ENCODE results near the gene VCAM1.

Gene VCAM1, protein sequence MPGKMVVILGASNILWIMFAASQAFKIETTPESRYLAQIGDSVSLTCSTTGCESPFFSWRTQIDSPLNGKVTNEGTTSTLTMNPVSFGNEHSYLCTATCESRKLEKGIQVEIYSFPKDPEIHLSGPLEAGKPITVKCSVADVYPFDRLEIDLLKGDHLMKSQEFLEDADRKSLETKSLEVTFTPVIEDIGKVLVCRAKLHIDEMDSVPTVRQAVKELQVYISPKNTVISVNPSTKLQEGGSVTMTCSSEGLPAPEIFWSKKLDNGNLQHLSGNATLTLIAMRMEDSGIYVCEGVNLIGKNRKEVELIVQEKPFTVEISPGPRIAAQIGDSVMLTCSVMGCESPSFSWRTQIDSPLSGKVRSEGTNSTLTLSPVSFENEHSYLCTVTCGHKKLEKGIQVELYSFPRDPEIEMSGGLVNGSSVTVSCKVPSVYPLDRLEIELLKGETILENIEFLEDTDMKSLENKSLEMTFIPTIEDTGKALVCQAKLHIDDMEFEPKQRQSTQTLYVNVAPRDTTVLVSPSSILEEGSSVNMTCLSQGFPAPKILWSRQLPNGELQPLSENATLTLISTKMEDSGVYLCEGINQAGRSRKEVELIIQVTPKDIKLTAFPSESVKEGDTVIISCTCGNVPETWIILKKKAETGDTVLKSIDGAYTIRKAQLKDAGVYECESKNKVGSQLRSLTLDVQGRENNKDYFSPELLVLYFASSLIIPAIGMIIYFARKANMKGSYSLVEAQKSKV

DNA sequence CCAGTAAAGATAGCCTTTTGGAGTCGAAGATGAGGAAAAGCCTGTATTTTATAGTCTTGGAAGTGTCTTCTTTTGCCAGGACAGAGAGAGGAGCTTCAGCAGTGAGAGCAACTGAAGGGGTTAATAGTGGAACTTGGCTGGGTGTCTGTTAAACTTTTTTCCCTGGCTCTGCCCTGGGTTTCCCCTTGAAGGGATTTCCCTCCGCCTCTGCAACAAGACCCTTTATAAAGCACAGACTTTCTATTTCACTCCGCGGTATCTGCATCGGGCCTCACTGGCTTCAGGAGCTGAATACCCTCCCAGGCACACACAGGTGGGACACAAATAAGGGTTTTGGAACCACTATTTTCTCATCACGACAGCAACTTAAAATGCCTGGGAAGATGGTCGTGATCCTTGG lies at the start of gene VCAM1:
Gene VCAM1, plus strand, starts transcription at position 253 of the 400 bp plus-strand sequence. Its CDS starts 119 bp downstream, at position 372.
- no peak for DNase-seq (ENCODE audit: low read depth)

DNA sequence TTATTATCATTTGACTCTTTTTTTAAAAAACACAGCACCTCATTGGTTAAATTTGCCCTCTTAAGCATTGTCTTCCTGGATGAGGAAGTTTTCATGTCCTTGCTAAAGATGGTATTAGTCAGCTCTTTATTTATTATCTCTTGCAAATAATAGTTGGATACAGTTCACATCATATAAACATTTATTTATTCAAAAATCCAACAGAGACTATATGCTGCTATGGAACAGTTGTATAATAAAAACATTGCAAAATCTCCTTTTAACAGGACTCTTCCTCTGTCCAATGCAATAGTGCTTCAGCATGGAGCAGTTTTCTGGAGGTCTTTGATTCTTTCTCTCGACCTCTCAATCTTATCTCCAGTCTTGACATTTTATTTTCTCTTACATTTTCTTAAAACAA lies 49.5 kb upstream of the VCAM1 start:
- DNase-seq (ENCODE audit: low read depth) = no peak

DNA sequence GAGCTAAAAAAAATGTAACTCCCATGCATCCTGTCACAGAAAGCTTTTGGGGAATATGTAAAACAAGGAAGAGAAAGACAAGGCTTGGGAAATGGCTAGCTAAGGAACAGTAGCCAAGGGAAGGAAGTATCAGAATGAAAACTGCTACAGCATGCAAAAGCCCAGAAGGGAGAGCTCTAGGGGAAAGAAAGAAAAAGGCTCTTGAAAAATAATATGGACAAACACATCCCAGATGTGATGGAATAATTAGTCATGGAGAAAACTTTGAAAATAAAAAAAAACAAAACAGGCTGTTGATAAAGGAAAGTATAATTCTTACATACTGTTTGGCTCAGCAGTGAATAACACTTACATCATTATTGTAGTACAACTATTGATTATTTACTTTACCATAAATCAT lies 47.9 kb upstream of the VCAM1 start:
- peak; percentile 21 for DNase-seq (ENCODE audit: low read depth)

DNA sequence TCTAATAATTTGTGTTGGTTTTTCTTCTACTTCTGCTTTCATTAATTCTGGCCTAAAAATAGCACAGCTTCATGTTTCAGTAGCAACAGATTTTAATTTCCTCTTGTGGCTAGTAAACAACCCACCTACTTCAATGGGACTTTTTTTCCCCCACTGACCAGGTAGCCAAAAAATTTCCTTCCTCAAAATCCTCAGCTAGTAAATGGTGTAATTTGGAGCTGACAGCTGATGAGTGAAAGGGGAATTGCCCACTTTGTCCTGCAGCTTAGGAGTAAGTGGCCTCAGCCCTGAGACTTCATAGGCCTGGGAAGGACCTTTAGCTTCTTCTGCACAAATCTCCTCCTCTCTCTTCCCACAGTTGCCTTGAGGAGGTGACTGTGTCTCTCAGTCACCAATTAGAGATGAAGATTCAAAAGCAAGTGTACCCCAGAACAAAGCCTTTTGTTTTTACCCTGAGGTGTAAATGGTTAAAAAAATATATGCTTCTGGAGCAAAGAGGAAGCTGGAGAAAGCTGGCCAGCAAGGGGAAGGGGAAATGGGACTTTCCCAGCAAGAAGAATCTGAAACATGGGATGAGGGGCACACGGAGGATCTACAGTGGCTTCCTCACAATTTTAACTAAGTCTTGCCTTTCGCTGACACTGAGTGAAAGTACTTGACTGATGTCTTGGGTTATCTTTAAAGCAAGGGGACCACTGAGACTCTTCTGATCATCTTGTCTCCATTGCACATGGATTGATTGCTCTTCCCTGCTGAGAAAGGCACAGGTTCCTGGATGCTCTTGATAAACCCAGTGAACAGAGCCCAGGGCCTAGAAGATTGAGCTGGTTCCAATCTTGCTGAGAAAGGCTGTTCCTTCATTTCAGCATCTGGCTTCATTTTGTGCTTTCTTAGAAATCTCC lies 35.8 kb upstream of the VCAM1 start:
- no peak for DNase-seq (ENCODE audit: low read depth)

DNA sequence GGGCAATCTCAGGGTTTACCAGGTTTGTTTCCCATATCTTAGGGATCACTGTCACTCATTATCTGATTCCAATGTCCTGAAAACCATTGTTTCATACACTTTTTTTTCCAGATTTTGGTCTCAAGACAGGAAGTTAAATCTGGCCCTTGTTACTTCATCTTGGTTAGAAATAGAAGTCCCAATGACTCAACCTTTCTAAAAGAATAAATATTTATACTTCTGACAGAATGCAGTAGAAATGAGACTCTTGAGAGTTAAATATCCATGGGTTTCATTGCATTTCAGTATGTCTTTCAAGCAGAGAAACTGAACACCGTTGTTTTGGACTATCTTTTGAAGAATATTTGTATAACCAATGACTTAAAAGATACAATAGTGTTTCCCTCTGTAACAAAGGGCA lies 19.8 kb upstream of the VCAM1 start:
- no peak for DNase-seq (ENCODE audit: low read depth)

DNA sequence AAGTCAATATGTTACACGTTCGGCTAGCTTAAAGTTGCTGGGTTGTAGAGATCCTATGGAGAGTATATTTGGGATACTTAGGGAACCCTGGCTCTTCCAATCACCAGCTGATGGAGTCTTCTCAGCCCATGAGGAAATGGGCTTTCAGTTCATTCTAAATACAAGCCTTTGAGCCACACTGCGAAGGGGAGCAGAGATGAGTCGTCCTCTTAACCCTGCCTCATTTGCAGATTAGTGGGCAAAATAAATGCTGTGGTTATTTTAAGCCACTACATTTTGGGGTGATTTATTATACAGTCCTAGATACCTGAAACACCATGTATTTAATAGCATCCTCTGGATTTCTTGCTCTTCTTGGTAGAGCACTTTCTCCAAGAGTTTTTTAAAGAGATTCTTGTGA lies 19.0 kb upstream of the VCAM1 start:
- peak; percentile 38 for DNase-seq (ENCODE audit: low read depth)

DNA sequence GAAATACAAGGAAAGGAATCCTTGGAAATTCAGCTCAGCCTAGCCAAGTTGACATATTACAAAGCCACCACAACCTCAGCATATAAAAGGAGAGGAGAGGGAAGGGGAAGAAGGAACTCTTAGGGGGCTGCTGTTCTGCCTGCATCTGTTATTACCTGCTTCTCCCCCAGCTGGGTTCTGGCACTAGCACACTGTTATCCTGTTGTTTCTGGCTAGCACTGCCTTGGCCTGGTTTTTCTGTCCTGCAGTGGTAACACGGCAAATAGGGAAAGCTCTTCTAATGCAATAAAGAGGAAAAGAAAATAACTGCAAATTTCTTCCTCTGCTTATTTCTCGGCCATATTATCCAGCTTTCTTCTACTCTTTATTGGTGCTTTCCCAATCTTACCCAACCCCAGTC lies 16.5 kb upstream of the VCAM1 start:
- DNase-seq (ENCODE audit: low read depth) = no peak

DNA sequence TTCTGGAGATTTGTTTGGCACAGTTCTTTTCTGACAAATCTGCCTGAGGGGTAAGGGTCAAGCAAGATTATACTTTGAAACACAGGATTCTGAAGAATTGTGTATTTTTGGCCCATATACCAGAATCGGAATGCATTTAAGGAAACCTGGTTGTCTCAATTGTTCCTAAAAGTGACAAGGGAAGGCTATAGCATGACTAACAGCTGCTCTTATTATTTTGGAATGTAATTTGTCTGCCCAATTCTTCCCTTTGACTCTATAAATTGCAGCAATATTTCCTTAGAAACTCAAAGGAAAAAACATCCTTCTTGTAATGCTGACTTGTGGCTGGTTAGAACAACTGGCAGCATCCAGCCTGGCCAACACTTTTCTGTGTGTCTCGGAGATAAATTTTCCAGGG lies 15.8 kb upstream of the VCAM1 start:
- no peak for DNase-seq (ENCODE audit: low read depth)

DNA sequence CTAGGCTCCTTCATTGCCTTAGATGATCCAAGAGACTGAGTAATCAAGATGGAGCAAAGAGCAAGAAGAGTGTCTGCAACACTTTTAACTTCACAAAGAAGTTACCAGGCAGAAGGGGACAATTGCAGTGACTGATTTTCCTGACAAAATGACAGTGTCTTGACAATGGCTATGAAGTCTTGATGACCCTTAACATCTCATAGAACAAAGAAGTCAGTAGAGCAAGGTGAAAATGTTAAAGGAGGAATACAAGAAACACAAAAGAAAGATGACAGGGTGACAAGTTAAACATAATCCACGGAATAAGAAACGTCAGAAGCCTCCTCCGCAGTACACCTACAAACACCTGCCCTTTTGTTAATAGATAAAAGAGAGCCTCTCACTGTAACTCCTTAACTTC lies 15.1 kb upstream of the VCAM1 start:
- no peak for DNase-seq (ENCODE audit: low read depth)

DNA sequence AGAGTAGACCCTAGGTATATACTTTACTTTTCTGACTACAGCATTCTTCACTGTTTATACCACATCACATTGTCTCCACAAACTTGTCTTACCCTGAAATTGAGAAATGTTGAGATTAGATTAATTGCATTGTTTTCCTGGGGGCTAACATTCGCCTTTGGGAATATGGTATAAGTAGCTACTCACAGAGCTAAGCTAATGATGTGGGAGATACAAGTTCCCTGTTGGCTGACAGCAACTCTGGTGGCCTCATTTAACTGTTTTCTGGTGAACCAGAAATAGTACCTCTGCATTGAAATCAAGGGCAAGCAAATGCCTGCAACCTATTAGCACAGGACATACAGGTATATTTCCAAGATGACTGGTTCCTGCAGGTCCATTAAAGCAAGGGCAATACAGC lies 13.2 kb upstream of the VCAM1 start:
- DNase-seq (ENCODE audit: low read depth) = no peak

DNA sequence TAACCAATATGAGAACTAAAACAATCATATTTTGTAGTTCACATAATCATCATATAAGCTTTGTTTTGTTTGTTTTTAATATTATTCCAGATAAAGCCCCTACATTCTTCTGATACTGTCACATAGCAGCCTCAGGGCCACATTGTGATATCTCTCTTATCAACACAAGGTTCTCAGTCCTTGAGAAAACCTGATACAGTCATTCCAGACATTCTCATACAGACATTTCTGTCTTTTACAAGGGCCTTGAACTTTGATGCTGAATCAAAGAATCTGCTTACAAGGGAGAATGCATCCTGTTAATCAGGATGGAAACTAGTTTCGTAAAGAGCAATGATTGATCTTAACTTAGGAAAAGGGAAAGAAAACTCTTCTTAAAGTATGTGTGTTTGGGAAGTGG lies 12.7 kb upstream of the VCAM1 start:
- DNase-seq (ENCODE audit: low read depth) = no peak

DNA sequence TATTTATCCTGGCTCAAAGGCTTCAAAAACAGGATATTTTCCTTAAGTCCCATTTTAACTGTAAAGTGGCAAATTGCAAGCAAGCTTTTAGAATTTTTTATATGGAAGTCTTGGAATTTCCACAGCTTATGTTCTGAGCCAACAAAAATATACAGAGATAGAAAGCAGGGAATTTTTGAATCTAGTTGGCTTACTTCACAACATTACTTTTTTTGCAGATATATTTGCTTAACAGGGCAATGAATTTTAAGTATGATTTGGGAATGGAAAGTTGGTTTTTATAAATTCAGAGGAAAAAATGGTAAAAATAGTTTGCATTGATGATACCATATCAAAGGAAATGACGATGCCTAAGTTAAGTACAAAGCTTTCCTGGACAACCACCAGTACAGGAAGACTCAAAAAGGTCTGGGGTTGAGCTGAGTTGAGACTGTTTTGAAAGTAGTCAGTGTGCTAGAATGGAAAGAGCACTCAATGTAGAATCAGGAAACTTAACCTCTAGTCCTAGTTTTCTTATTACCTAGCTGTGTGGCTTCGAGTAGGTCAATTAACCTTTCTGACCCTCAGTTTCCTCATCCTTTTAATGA lies 11.0 kb upstream of the VCAM1 start:
- no peak for DNase-seq (ENCODE audit: low read depth)

DNA sequence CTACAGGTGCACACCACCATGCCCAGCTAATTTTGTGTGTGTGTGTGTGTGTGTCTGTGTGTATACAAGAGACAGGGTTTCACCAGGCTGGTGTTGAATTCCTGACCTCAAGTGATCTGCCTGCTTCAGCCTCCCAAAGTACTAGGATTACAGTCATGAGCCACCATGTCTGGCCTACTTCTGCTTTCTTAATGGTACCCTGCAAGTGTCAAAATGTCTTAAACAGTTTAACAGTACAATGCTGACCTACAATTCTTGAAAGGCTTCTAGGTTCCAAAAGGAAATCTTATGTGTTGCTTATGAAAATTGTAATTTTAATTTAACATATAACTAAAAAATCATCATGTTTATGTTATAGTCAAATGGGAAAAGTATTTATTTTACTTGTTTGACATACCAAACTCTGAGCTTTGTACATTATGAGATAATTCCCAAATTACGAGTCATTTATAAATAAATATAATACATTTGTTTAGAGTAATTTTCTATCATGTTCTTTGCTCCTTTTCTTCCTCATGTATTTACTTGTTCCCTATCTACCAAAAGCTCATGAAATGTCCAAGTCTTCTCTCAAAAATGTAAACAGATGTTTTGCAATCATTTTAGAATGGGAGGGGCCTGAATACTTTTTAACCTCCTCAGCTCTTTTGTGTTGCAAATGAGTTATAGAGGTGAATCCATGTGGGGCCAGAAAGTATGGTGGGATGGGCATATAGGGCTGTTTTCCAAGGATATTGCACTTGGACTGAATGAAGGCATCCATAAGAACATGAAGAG lies 8.4 kb upstream of the VCAM1 start:
- peak; percentile 86 for DNase-seq (ENCODE audit: low read depth)

DNA sequence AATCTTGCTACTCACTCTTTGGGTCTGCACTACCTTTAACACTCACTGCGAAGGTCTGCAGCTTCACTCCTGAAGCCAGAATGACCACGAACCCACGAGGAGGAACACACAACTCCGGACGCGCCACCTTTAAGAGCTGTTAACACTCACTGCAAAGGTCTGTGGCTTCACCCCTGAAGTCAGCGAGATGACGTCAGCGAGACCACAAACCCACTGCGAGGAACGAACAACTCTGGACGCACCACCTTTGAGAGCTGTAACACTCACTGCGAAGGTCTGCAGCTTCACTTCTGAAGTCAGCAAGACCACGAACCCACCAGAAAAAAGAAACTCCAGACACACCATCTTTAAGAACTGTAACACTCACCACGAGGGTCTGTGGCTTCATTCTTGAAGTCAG lies 6.5 kb upstream of the VCAM1 start:
- DNase-seq (ENCODE audit: low read depth) = peak; percentile 79

DNA sequence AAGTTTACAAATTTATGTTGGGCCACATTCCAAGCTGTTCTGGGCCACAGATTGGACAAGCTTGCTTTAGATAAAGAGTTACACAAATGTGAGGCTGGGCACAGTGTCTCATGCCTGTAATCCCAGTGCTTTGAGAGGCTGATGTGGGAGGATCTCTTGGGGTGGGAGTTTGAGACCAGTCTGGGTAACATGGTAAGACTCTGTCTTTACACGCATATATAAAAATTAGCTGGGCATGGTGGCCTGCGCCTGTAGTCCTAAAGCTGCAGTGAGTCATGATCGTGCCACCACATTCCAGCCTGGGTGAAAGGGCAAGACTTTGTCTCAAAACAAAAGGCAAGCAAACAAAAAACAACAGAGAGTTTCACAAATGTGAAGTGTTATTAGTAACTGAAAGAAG lies 5.9 kb upstream of the VCAM1 start:
- peak; percentile 37 for DNase-seq (ENCODE audit: low read depth)

DNA sequence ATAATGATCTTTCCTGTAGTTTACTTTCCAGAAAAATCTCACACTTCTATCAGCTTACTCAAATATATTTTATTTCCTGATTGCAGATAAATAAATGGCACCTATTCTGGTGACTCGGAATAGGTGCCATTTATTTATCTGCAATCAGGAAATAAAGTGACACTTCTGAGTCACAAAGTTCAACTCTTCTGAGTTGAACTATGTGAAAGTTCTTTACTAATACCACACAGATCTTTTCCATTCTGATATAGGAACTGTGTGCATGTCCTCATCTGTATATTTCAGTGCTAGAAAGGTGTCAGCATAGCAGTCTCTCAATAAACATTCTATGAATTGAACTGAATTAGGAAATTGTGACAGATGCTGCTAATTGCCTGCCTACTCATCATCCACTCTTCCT lies 4.9 kb upstream of the VCAM1 start:
- DNase-seq (ENCODE audit: low read depth) = no peak

DNA sequence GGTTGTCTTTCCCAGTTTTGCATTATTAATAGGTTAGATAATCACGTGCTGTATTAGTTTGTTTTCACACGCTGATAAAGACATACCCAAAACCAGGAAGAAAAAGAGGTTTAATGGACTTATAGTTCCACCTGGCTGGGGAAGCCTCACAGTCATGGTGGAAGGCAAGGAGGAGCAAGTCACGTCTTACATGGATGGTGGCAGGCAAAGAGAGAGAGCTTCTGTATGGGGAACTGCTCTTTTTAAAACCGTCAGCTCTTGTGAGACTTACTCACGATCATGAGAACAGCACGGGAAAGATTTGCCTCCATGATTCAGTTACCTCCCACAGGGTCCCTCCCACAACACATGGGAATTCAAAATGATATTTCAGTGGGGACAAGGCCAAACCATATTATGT lies 2.3 kb upstream of the VCAM1 start:
- DNase-seq (ENCODE audit: low read depth) = no peak

DNA sequence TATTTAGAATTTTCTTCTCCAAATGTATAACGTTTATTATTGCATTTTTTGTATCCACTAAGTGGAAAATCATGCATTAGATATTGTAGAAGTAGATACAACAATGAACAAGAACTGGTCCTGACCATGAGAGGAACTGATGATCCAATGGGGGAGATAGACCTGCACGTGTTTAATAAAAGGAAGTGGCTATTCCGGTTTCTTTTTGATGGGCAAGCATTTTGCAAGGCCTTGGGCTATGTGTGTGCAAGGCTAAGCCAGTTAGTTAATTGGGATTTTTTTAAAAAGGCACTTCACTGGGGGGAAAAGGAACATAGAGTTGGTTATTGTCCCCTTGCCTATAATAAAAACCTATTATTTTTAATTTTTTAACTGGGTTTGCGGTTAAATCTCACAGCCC lies 961 bp upstream of the VCAM1 start:
- DNase-seq (ENCODE audit: low read depth) = no peak

DNA sequence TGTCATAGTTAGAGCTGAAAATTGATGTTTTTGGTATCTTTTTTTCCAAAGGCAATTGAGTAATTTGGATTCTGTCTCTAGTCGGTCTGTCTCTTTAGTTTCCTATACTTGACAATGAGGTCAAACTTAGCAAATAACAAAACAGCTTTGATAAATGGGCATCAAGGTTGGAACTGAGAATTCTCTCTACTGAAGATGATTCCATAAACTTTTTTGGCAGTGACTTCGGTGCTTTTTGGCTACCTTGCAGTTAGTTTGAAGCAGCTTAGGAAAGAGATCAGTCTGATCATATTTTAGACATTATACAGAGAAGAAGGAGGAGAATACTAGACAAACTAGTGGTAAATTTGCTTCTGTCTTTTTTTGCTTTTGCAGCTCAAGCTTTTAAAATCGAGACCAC lies 559 bp downstream of the VCAM1 start:
- DNase-seq (ENCODE audit: low read depth) = no peak

DNA sequence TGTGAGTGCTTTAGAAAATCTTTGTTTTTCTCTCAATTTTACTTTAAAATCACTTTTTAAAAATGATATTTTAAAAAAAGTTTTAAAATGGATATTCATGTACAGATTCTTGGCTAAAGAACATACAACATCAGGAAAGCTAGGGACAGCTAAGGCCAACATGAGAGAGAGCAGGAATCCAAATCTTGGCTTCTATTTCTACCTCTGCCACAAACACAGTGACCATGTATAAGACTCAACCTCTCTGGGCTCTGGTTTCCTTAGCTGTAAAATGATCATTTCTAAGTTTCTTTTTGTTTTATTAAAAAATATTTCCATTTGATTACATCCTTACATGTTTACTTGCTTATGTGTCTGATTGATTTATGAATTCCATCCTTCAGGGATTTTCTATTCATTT lies 1.2 kb downstream of the VCAM1 start:
- DNase-seq (ENCODE audit: low read depth) = no peak

DNA sequence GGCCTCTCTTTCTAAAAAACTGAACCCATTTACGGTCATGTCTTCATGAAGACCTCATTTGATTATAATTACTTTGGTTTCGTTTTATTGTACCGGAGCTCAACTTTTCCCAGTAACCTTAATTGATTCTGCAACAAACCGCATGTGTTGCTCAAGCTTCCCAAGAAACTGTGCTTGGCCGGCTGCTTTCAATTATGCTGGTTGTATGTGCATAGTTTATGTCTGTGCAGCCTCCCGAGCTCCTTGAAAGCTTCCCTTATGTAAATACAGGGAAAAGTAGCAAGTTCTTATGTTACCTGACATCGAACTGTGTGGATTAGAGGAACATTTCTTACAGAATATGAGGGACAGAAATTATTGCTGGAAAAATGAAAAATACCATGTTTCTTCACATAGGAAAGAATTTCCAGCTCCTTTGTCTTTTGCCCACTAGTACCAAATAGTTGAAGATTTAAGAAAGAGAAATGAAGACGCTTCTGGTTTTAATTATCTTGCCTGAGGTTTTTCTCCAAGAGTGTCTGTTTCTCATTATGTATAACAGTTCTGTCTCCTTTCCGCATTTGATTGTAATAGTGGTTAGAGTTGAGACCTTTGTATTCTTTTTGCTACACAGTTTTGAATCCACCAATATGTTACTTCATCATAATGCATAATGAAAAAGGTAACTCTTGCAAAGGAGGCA lies 2.1 kb downstream of the VCAM1 start:
- peak; percentile 87 for DNase-seq (ENCODE audit: low read depth)

Measured in amniotic epithelial cell (primary cell).